GM21723 (cell line): Measurements from ENCODE around the gene LMNA.
"Not testable (repeated sequence)": the region's sequence is repeated elsewhere in the genome, so short reads cannot be mapped to it uniquely, and the experiment has no call there.

Experiments
- ATAC-seq: cut with Tn5 transposase; IDR thresholded peaks from one replicate; pipeline ENCODE4 v1.9.1; 2021; ENCODE audit warnings: mild to moderate bottlenecking, moderate library complexity; ENCODE audit not compliant: unreplicated experiment

Gene LMNA

GRCh38 chr1:156104065-156104810 lies 10.3 kb upstream of the LMNA start:
- no peak for ATAC-seq

- no peak for ATAC-seq
Observed at GRCh38 chr1:156104861-156105832, 9.4 kb upstream of the LMNA start.

- no peak for ATAC-seq
Observed at GRCh38 chr1:156106624-156107488, 7.7 kb upstream of the LMNA start.

- no peak for ATAC-seq
Observed at GRCh38 chr1:156108057-156108456, 6.5 kb upstream of the LMNA start.

- no peak for ATAC-seq
Observed at GRCh38 chr1:156108664-156109241, 5.8 kb upstream of the LMNA start.

GRCh38 chr1:156110252-156110651 lies 4.3 kb upstream of the LMNA start:
- ATAC-seq, result no peak

GRCh38 chr1:156111355-156111962 lies 3.1 kb upstream of the LMNA start:
- no peak for ATAC-seq

GRCh38 chr1:156112276-156113137 lies 2.0 kb upstream of the LMNA start:
- no peak for ATAC-seq

- no peak for ATAC-seq
Observed at GRCh38 chr1:156113282-156113950, 1.1 kb upstream of the LMNA start.

GRCh38 chr1:156114919-156115513 lies 505 bp downstream of the LMNA start:
- peak; percentile 16 for ATAC-seq

GRCh38 chr1:156115514-156116374 lies 1.2 kb downstream of the LMNA start:
- no peak for ATAC-seq

GRCh38 chr1:156116731-156117130 lies 2.2 kb downstream of the LMNA start:
- ATAC-seq, result not testable (repeated sequence)

GRCh38 chr1:156117414-156118176 lies 3.1 kb downstream of the LMNA start:
- no peak for ATAC-seq

GRCh38 chr1:156118177-156118868 lies 3.8 kb downstream of the LMNA start:
- ATAC-seq, result no peak

GRCh38 chr1:156119503-156120209 lies 5.1 kb downstream of the LMNA start:
- no peak for ATAC-seq
